H1 (cell line): ENCODE results near the gene PRKN. TPM values are rescaled to one million over a fixed set of nuclear protein-coding genes. Genes with fewer than 3 reads are reported as not detected.

ENCODE experiments used
- SP2 ChIP-seq: IDR thresholded peaks from 2 replicates; pipeline ENCODE4 v1.6.1; 2012; ENCODE audit warnings: mild to moderate bottlenecking, low read length, inconsistent platforms
- polyA plus RNA-seq, 7 experiments: library from polyadenylated mRNA; depleted of rRNA in 3 of 7; stranded (reverse) in 5 of 7; unstranded in 2 of 7; fragments of >200 nt in 5 of 7; fragments of 200-250 nt in 2 of 7; gene quantifications; 1 replicate in 5 of 7; 2 replicates in 1 of 7; 4 replicates in 1 of 7; pipeline versions ENCODE4 v1.2.1 to v1.2.3, GENCODE V29; 2011 to 2013; ENCODE audit warnings: missing spikeins in 2 of 7, mixed read lengths in 2 of 7
- total RNA-seq: library from RNA; stranded (reverse); fragmentation: NEBNext Ultra II Directional; extraction: Animal tissue kit (Norgen Biotek cat#: 25700); gene quantifications from 2 replicates; pipeline ENCODE4 v1.2.1, GENCODE V29; 2021

PRKN gene
- total and polyA plus RNA-seq, 2 of the 8 experiments (the other 6 are each of a cell fraction or from before 2014, with no cell fraction given): 0.13 to 0.29 TPM

DNA sequence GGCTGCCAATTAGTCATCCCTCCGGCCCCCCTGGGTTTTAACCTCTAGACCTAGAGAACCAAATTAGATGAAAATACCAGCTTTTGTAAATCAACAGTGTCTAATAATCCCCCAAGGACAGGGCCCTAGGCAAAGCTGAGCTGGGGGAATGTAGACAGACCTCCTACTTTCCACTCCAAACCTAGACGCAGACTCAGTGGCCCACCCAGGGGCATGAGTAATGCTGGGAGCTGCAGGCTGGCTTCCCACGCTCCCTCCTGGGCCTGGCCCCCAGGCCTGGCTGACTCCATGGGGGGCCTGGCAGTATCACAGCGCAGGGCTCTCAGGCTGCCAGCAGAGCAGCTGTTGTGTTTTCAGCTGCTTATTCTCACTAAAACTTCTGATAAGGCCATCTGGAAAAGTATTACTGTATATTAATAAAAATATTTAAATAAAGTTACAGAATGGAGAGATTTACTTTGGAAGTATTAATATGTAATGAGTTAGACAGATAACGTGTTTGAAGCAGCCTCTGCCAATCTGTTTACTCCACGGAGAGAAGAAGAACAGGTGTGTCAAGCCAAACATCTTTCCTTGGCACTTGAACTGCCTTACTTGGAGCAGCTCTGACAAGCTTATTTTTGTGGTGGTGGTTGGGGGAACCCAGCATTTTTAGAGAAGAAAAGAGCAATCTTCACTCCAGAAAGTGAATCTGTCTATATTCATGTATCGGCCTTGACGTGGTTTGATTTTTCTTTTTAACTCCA lies 1309.7 kb downstream of the PRKN start (continued):
- TF ChIP-seq SP2: no peak
